Retinal pigment epithelial cell (primary cell): ENCODE data around the gene USP6.

Experiments used
- DNase-seq: peaks from one replicate; pipeline ENCODE4 v3.0.0-alpha.2; 2010; ENCODE audit warnings: low read depth
- H3K4me3 ChIP-seq: 2 replicates; pipeline ENCODE4 v1.5.1; 2011; ENCODE audit warnings: mild to moderate bottlenecking, low read length, control low read depth, moderate library complexity
- CTCF ChIP-seq: conservative IDR thresholded peaks from 2 replicates; pipeline ENCODE4 v1.5.1; 2011; ENCODE audit warnings: low read depth, low read length, control low read depth, inconsistent platforms

USP6 gene

GRCh38 chr17:5181509-5182305 lies 65.9 kb downstream of the USP6 start:
- DNase-seq, result no peak
- no peak overlapping the region for H3K4me3 ChIP-seq
- TF ChIP-seq CTCF, result no peak

DNA sequence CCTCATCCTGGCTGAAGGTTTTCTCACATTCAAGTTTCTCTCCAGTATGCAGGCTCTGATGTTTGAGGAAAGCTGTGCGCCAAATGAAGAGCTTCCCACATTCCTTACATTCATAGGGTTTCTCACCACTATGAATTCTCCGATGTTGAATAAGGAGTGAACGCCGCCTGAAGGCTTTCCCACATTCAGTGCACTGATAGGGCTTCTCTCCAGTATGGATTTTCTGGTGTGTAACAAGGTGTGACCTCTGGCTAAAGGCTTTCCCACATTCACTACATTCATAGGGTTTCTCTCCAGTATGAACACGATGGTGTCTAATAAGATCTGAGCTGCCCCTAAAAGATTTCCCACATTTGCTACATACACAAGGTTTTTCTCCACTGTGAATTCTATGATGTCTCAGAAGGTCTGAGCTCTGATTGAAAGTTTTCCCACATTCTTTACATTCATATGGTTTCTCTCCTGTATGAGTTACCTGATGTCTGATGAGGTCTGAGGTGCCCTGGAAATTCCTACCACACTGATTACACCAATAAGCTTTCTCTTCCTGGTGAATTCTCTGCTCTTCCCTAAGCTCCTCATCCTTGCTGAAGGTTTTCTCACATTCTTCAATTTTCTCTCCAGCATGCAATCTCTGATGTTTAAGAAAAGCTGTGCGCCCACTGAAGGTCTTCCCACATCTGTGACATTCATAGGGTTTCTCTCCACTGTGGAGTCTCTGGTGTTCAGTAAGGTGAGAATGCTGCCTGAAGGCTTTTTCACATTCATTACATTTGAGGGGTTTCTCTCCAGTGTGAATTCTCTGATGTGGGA lies 67.0 kb downstream of the USP6 start:
- no peak overlapping the region for H3K4me3 ChIP-seq
- no peak for DNase-seq

GRCh38 chr17:5183410-5183793 lies 67.6 kb downstream of the USP6 start:
- no peak for DNase-seq
- H3K4me3 ChIP-seq, result no peak overlapping the region
- TF ChIP-seq CTCF, result no peak

More for the DNA sequence above, 67.0 kb downstream of the USP6 start:
- no peak for TF ChIP-seq CTCF

GRCh38 chr17:5184288-5184687 lies 68.5 kb downstream of the USP6 start:
- H3K4me3 ChIP-seq, result no peak overlapping the region
- no peak for DNase-seq
- TF ChIP-seq CTCF, result no peak

- TF ChIP-seq CTCF, result peak; percentile 64
- H3K4me3 ChIP-seq, result peak within 1 kb of the TSS; percentile 78
- DNase-seq, result peak; percentile 83
Measured at GRCh38 chr17:5191541-5192417, 75.9 kb downstream of the USP6 start, which contains the start of gene ZNF594. TSS of gene ZNF594 (minus strand) at chr17:5191868. CDS start at chr17:5184256, 7,612 bp downstream.

GRCh38 chr17:5194346-5194745 lies 78.5 kb downstream of the USP6 start:
- no peak for TF ChIP-seq CTCF
- no peak overlapping the region for H3K4me3 ChIP-seq
- DNase-seq, result no peak
